GM12891 (cell line): ENCODE measurements around the gene SOD3.

ENCODE experiments used
- PAX5 ChIP-seq: IDR thresholded peaks from 2 replicates; pipeline ENCODE4 v1.6.1; 2011; ENCODE audit warnings: low read length, moderate library complexity, mild to moderate bottlenecking; ENCODE audit not compliant: insufficient read depth, severe bottlenecking
- POLR2A ChIP-seq: IDR thresholded peaks from 2 replicates; pipeline ENCODE4 v1.6.1; 2011; ENCODE audit warnings: low read depth, low read length, control low read depth
- POLR2AphosphoS5 ChIP-seq: IDR thresholded peaks from 2 replicates; pipeline ENCODE4 v1.6.1; 2011; ENCODE audit warnings: low read depth, low read length, control low read depth
- POU2F2 ChIP-seq: IDR thresholded peaks from 2 replicates; pipeline ENCODE4 v1.6.1; 2011; ENCODE audit warnings: low read depth, mild to moderate bottlenecking, control low read depth, low read length, moderate library complexity
- SPI1 ChIP-seq: IDR thresholded peaks from 2 replicates; pipeline ENCODE4 v1.6.1; 2011; ENCODE audit warnings: low read depth, low read length, control low read depth
- TAF1 ChIP-seq: IDR thresholded peaks from 2 replicates; pipeline ENCODE4 v1.6.1; 2011; ENCODE audit warnings: low read depth, low read length, control low read depth

DNA sequence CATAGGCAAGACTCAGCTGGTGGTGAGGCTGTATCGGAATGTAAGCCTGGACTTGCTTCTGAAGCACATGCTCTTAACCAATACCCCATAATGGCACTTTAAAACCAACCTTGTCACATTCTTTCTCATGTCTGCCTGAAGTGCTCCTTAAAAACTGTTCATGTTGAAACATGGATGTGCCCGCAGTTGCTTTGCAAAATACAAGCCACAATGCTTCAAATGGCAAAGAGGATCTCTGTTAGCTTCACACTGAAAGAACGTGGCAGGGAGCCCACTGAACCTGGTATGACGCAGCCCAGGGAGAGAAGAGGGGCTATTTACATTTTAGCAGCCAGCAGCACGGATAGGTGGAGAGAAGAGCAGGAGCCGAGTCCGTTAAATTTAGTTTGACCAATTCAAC is 29.3 kb downstream of the SOD3 start:
- TF ChIP-seq POLR2A (no peak), TAF1 (no peak), POU2F2 (no peak), POLR2AphosphoS5 (no peak), PAX5 (no peak), SPI1 (no peak)
